Ovary (tissue), 3 donors: Measurements from ENCODE around the gene ATG2B.

Experiments used
- EP300 ChIP-seq: sonication (generic); formaldehyde crosslinking; IDR thresholded peaks from one replicate; pipeline ENCODE4 v1.6.1; 2017; ENCODE audit warnings: antibody characterized with exemption
- TF ChIP-seq, protein P1 (sequence below), 3 donors: fragments of 450-650 bp in 2 of 3; fragments of 200-600 bp in 1 of 3; IDR thresholded peaks; one replicate each; pipeline versions ENCODE4 v1.5.1 to v1.8.0; 2016 to 2022; ENCODE audit warnings: antibody characterized with exemption in 3 of 3, mild to moderate bottlenecking in 1 of 3
- donor health status: DM: no; HTN: no; CAD: no.

DNA sequence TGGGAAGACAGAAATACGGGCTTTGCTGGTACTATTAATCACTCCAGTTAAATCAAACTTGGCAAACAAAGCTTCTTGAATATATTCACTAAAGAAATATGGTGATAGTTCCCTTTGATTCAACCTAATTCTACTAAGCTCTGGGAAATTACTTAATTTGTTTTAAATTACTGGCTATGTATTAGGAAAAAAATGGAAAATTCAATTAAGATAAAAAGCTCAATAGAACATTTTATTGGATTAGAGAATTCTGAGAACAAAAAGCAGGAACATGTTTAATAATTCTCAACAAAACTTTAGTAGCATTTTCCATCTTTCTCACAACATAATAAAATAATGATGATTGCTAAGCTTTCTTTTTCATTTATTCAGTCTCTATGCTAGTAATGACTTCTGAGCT lies 76.9 kb downstream of the ATG2B start:
- TF ChIP-seq EP300 = no peak
- TF ChIP-seq, protein P1, sequence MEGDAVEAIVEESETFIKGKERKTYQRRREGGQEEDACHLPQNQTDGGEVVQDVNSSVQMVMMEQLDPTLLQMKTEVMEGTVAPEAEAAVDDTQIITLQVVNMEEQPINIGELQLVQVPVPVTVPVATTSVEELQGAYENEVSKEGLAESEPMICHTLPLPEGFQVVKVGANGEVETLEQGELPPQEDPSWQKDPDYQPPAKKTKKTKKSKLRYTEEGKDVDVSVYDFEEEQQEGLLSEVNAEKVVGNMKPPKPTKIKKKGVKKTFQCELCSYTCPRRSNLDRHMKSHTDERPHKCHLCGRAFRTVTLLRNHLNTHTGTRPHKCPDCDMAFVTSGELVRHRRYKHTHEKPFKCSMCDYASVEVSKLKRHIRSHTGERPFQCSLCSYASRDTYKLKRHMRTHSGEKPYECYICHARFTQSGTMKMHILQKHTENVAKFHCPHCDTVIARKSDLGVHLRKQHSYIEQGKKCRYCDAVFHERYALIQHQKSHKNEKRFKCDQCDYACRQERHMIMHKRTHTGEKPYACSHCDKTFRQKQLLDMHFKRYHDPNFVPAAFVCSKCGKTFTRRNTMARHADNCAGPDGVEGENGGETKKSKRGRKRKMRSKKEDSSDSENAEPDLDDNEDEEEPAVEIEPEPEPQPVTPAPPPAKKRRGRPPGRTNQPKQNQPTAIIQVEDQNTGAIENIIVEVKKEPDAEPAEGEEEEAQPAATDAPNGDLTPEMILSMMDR (IDR thresholded peaks at IDR 0.05) = no peak
